Calu3 (cell line): ENCODE measurements around the gene TTC17. TPM values are rescaled to one million over a fixed set of nuclear protein-coding genes. Genes with fewer than 3 reads are reported as not detected.

Source experiments
- BruUV-seq: library from RNA; stranded (reverse); fragments of 400-500 nt; replicated peaks from 2 replicates; lab custom pipeline; 2021; lab: Mats Ljungman, UMichigan
- CTCF ChIA-PET: fragments of 300-600 bp; sonication (Branson Sonifier 250); formaldehyde crosslinking; loops from one replicate; lab custom pipeline; 2022; ENCODE audit warnings: antibody characterized with exemption; lab: Charles Lee
- DNase-seq: peaks from one replicate; pipeline ENCODE4 v3.0.0; 2022
- H3K27ac Mint-ChIP-seq: one replicate; pipeline ENCODE4 v1.8.0; 2022; ENCODE audit warnings: mixed read lengths; ENCODE audit not compliant: unreplicated experiment
- H3K27me3 Mint-ChIP-seq: one replicate; pipeline ENCODE4 v1.8.0; 2022; ENCODE audit warnings: mixed read lengths; ENCODE audit not compliant: unreplicated experiment
- H3K36me3 Mint-ChIP-seq: one replicate; pipeline ENCODE4 v1.8.0; 2022; ENCODE audit warnings: mild to moderate bottlenecking, moderate library complexity, mixed read lengths; ENCODE audit not compliant: insufficient read depth, unreplicated experiment
- H3K4me1 Mint-ChIP-seq: one replicate; pipeline ENCODE4 v1.8.0; 2022; ENCODE audit warnings: mild to moderate bottlenecking, low read depth, mixed read lengths; ENCODE audit not compliant: unreplicated experiment
- H3K4me3 Mint-ChIP-seq: one replicate; pipeline ENCODE4 v1.8.0; 2022; ENCODE audit warnings: mild to moderate bottlenecking, low read depth, moderate library complexity, mixed read lengths; ENCODE audit not compliant: unreplicated experiment
- H3K9me3 Mint-ChIP-seq: one replicate; pipeline ENCODE4 v1.8.0; 2022; ENCODE audit warnings: low read depth, mixed read lengths; ENCODE audit not compliant: unreplicated experiment
- intact Hi-C: fragments of 100-400 bp; cut with micrococcal nuclease; formaldehyde crosslinking; loops from one replicate; pipeline ENCODE4 v1.10.0; 2022; ENCODE audit not compliant: unreplicated experiment
- total RNA-seq: library from RNA; stranded (reverse); gene quantifications from 2 replicates; pipeline ENCODE4 v1.2.3, GENCODE V29; 2022
- TF ChIP-seq, protein P1 (sequence below): fragments of 200-600 bp; IDR thresholded peaks from one replicate; pipeline ENCODE4 v1.8.0; 2022; ENCODE audit warnings: antibody characterized with exemption; ENCODE audit not compliant: unreplicated experiment

TTC17 gene
- total RNA-seq, 1 experiment from 2014 or later, result 77.7 TPM

DNA sequence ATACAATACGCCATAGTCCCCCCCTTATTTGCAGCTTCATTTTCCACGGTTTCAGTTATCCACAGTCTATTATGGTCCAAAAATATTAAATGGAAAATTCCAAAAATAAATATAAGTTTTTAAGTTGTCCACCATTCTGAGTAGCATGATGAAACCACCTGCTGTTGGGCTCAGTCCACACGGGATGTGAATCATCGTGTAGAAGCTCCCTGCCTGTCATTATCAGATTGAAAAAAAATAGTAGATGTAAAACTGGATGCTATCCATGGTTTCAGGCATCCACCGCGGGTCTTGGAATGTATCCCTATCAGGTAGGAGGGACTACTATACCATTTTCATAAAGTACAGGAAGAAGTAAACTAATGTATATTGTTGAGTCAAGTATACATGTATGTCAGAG, 127.4 kb downstream of the TTC17 start:
- DNase-seq, result no peak
- Mint-ChIP-seq H3K4me3 (no peak overlapping the region), H3K4me1 (no peaks in the 10 kb centered on the region), H3K27ac (no peak overlapping the region), H3K36me3 (no peaks in the 10 kb centered on the region), H3K9me3 (no peaks in the 10 kb centered on the region), H3K27me3 (no peaks in the 10 kb centered on the region)
- no TSS peak for BruUV-seq
- intact Hi-C loops, result no loop called here
- CTCF ChIA-PET, result no interaction called here
- TF ChIP-seq, protein P1, sequence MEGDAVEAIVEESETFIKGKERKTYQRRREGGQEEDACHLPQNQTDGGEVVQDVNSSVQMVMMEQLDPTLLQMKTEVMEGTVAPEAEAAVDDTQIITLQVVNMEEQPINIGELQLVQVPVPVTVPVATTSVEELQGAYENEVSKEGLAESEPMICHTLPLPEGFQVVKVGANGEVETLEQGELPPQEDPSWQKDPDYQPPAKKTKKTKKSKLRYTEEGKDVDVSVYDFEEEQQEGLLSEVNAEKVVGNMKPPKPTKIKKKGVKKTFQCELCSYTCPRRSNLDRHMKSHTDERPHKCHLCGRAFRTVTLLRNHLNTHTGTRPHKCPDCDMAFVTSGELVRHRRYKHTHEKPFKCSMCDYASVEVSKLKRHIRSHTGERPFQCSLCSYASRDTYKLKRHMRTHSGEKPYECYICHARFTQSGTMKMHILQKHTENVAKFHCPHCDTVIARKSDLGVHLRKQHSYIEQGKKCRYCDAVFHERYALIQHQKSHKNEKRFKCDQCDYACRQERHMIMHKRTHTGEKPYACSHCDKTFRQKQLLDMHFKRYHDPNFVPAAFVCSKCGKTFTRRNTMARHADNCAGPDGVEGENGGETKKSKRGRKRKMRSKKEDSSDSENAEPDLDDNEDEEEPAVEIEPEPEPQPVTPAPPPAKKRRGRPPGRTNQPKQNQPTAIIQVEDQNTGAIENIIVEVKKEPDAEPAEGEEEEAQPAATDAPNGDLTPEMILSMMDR, result no peak

DNA sequence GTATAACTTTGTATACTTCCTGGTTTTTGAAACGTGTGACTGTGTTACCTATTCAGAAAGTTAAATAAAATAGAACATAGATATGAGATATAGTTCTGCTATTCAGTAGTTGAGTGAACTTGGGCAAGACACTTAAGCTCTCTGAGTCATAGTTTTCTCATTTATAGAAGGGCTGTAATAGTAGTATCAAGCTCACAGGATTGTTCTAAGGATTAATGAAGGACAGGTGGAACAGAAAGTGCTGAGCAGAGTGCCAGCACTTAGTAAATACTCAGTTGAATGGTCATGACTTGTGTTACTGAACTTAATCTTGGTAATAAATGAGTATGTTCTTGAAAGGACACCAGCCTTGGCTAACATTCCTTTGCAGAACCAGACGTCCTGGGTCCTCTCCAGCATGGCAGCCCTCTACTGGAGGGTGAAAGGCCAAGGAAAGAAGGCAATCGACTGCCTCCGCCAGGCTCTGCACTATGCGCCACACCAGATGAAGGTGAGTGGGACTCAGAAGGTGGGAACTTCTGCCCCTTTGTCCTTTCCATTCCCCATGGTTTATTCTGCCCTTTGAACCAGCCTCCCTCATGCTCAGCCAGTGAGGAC, 131.2 kb downstream of the TTC17 start:
- CTCF ChIA-PET, result interaction anchor here (0.6 kb wide), 1 partner anchor 103 kb away, joined by 3 read pairs; no protein-coding TSS in a partner anchor

DNA sequence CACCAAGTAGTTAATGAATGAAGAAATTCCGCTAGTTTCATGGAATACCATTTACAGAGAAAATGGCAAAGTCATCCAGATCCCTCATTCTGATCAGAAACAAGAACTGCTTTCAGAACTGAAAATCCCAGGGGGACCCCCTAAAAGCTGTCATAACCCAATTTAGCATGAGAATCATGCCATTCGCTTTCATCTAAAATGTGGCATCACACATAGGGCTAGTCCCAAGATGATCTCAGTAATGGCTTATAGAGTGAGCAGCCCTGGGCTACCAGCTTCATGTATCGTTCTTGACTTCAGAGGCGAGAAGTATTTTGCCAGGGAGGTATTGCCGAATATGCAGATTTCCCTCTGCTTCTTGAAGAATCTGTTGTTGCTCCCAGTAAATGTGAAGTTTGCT, 134.0 kb downstream of the TTC17 start:
- Mint-ChIP-seq H3K36me3 (peaks cover 16% of the 10 kb centered on the region), H3K9me3 (no peaks in the 10 kb centered on the region), H3K4me1 (no peaks in the 10 kb centered on the region), H3K27me3 (no peaks in the 10 kb centered on the region), H3K4me3 (no peak overlapping the region), H3K27ac (no peak overlapping the region)
- TF ChIP-seq, protein P1, result no peak
- BruUV-seq, result no TSS peak
- CTCF ChIA-PET, result no interaction called here
- DNase-seq, result no peak
- intact Hi-C loops, result no loop called here

More for the DNA sequence above, 131.2 kb downstream of the TTC17 start:
- TF ChIP-seq, protein P1, result no peak
- peaks cover 11% of the 10 kb centered on the region for H3K36me3 Mint-ChIP-seq
- no TSS peak for BruUV-seq
- intact Hi-C loops, result no loop called here
- H3K9me3 Mint-ChIP-seq, result no peaks in the 10 kb centered on the region
- no peak overlapping the region for H3K4me3 Mint-ChIP-seq
- H3K4me1 Mint-ChIP-seq, result no peaks in the 10 kb centered on the region
- no peaks in the 10 kb centered on the region for H3K27me3 Mint-ChIP-seq
- H3K27ac Mint-ChIP-seq, result no peak overlapping the region
- no peak for DNase-seq

DNA sequence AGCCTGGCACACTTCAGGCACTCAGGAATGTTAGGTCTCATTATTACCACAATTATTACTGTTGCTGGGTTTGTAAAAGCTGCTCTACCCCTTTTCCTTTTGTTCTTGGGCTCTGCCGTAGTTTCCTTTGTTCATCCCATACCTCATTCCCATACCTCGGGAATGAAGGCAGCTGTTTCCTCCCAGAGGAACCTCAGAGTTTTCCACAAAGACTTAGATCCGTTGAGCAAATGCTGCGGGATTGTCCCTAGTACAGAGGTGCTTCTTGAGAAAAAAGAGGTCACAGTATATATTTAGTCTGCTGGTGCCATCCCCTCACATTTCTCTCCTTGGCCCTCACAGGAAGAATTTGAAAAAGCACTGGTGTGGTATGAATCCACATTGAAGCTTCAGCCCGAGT, 134.7 kb downstream of the TTC17 start:
- intact Hi-C loops, result no loop called here
- Mint-ChIP-seq H3K27me3 (no peaks in the 10 kb centered on the region), H3K9me3 (no peaks in the 10 kb centered on the region), H3K4me1 (no peaks in the 10 kb centered on the region), H3K4me3 (no peak overlapping the region), H3K36me3 (peaks cover 16% of the 10 kb centered on the region), H3K27ac (no peak overlapping the region)
- no TSS peak for BruUV-seq
- TF ChIP-seq, protein P1, result no peak
- DNase-seq, result no peak
- CTCF ChIA-PET, result no interaction called here
